ENCODE results near the gene ARHGAP25.

Gene ARHGAP25

GRCh38 chr2:68769586-68770270, 35.1 kb downstream of the ARHGAP25 start:
- TF ChIP-seq GATA1 (IDR thresholded peaks at IDR 0.05; ENCODE audit: low read depth, low read length) (no peak), POLR2A (IDR thresholded peaks at IDR 0.05; ENCODE audit: low read length) (no peak)
- DNase-seq, result no peak

GRCh38 chr2:68770271-68771111, 35.9 kb downstream of the ARHGAP25 start:
- TF ChIP-seq GATA1 (IDR thresholded peaks at IDR 0.05; ENCODE audit: low read depth, low read length) (no peak), POLR2A (IDR thresholded peaks at IDR 0.05; ENCODE audit: low read length) (no peak)
- DNase-seq, result no peak

GRCh38 chr2:68771211-68771751, 36.7 kb downstream of the ARHGAP25 start:
- TF ChIP-seq GATA1 (IDR thresholded peaks at IDR 0.05; ENCODE audit: low read depth, low read length) (no peak), POLR2A (IDR thresholded peaks at IDR 0.05; ENCODE audit: low read length) (no peak)

GRCh38 chr2:68772109-68772508, 37.5 kb downstream of the ARHGAP25 start:
- no peak for TF ChIP-seq POLR2A (IDR thresholded peaks at IDR 0.05; ENCODE audit: low read length)
- TF ChIP-seq GATA1 (IDR thresholded peaks at IDR 0.05; ENCODE audit: low read depth, low read length), result no peak
- DNase-seq, result no peak

More at GRCh38 chr2:68771211-68771751, 36.7 kb downstream of the ARHGAP25 start:
- no peak for DNase-seq

GRCh38 chr2:68774569-68775271, 40.1 kb downstream of the ARHGAP25 start:
- peak; percentile 23 to 32 for DNase-seq

GRCh38 chr2:68775272-68775842, 40.7 kb downstream of the ARHGAP25 start:
- no peak for DNase-seq
- TF ChIP-seq POLR2A (IDR thresholded peaks at IDR 0.05; ENCODE audit: low read length) (no peak), GATA1 (IDR thresholded peaks at IDR 0.05; ENCODE audit: low read depth, low read length) (no peak)

More at GRCh38 chr2:68774569-68775271, 40.1 kb downstream of the ARHGAP25 start:
- TF ChIP-seq POLR2A (IDR thresholded peaks at IDR 0.05; ENCODE audit: low read length), result no peak
- TF ChIP-seq GATA1 (IDR thresholded peaks at IDR 0.05; ENCODE audit: low read depth, low read length), result no peak

- TF ChIP-seq POLR2A (IDR thresholded peaks at IDR 0.05; ENCODE audit: low read length), result no peak
- no peak for TF ChIP-seq GATA1 (IDR thresholded peaks at IDR 0.05; ENCODE audit: low read depth, low read length)
- no peak for DNase-seq
These were observed 41.5 kb downstream of the ARHGAP25 start for GRCh38 chr2:68776124-68776523.

GRCh38 chr2:68779595-68779994, 45.0 kb downstream of the ARHGAP25 start:
- no peak for TF ChIP-seq GATA1 (IDR thresholded peaks at IDR 0.05; ENCODE audit: low read depth, low read length)
- TF ChIP-seq POLR2A (IDR thresholded peaks at IDR 0.05; ENCODE audit: low read length), result no peak
- DNase-seq, result no peak

- DNase-seq, result no peak
- no peak for TF ChIP-seq POLR2A (IDR thresholded peaks at IDR 0.05; ENCODE audit: low read length)
- TF ChIP-seq GATA1 (IDR thresholded peaks at IDR 0.05; ENCODE audit: low read depth, low read length), result no peak
These were observed 49.6 kb downstream of the ARHGAP25 start for GRCh38 chr2:68784188-68784587.

GRCh38 chr2:68784915-68785314, 50.3 kb downstream of the ARHGAP25 start:
- no peak for TF ChIP-seq POLR2A (IDR thresholded peaks at IDR 0.05; ENCODE audit: low read length)
- no peak for TF ChIP-seq GATA1 (IDR thresholded peaks at IDR 0.05; ENCODE audit: low read depth, low read length)
- no peak for DNase-seq

GRCh38 chr2:68787356-68787755, 52.7 kb downstream of the ARHGAP25 start:
- DNase-seq, result no peak
- TF ChIP-seq POLR2A (IDR thresholded peaks at IDR 0.05; ENCODE audit: low read length) (no peak), GATA1 (IDR thresholded peaks at IDR 0.05; ENCODE audit: low read depth, low read length) (no peak)

GRCh38 chr2:68789603-68790002, 55.0 kb downstream of the ARHGAP25 start:
- no peak for DNase-seq
- TF ChIP-seq POLR2A (IDR thresholded peaks at IDR 0.05; ENCODE audit: low read length) (no peak), GATA1 (IDR thresholded peaks at IDR 0.05; ENCODE audit: low read depth, low read length) (no peak)

- no peak for TF ChIP-seq GATA1 (IDR thresholded peaks at IDR 0.05; ENCODE audit: low read depth, low read length)
- TF ChIP-seq POLR2A (IDR thresholded peaks at IDR 0.05; ENCODE audit: low read length), result no peak
- DNase-seq, result no peak
These were observed 56.0 kb downstream of the ARHGAP25 start for GRCh38 chr2:68790600-68790999.

Measured in erythroblast (primary cell).